Endodermal cell (in vitro differentiated cells): ENCODE measurements around the gene GRM7. TPM values are rescaled to one million over a fixed set of nuclear protein-coding genes. Genes with fewer than 3 reads are reported as not detected.

ENCODE experiments used
- DNase-seq: peaks from one replicate; pipeline ENCODE4 v3.0.0-alpha.2; 2017
- H3K27ac ChIP-seq: 2 replicates; pipeline ENCODE4 v1.5.1; 2013; ENCODE audit warnings: mild to moderate bottlenecking, low read depth, low read length, moderate library complexity
- H3K27me3 ChIP-seq: 2 replicates; pipeline ENCODE4 v1.6.1; 2013; ENCODE audit warnings: mild to moderate bottlenecking, low read length, moderate library complexity; ENCODE audit not compliant: insufficient read depth, control insufficient read depth, poor library complexity, severe bottlenecking
- H3K36me3 ChIP-seq: 2 replicates; pipeline ENCODE4 v1.7.0; 2013; ENCODE audit warnings: mild to moderate bottlenecking, low read length, moderate library complexity; ENCODE audit not compliant: control insufficient read depth, insufficient read depth
- H3K4me1 ChIP-seq: one replicate; pipeline ENCODE4 v1.7.0; 2013; ENCODE audit warnings: low read length; ENCODE audit not compliant: control insufficient read depth, insufficient read depth
- H3K4me3 ChIP-seq: 2 replicates; pipeline ENCODE4 v1.5.1; 2013; ENCODE audit warnings: mild to moderate bottlenecking, low read length, moderate library complexity
- H3K9ac ChIP-seq: 2 replicates; pipeline ENCODE4 v1.6.1; 2013; ENCODE audit warnings: mild to moderate bottlenecking, low read length, moderate library complexity; ENCODE audit not compliant: poor library complexity, severe bottlenecking; ENCODE audit errors: extremely low read depth
- H3K9me3 ChIP-seq: 2 replicates; pipeline ENCODE4 v1.6.1; 2013; ENCODE audit warnings: mild to moderate bottlenecking, low read length, moderate library complexity; ENCODE audit not compliant: control insufficient read depth
- H3K27ac Mint-ChIP-seq: 2 replicates; pipeline ENCODE4 v1.8.0; 2020; ENCODE audit warnings: mixed read lengths
- H3K27me3 Mint-ChIP-seq: 2 replicates; pipeline ENCODE4 v1.8.0; 2021; ENCODE audit warnings: mild to moderate bottlenecking, mixed read lengths; ENCODE audit not compliant: insufficient read depth
- H3K36me3 Mint-ChIP-seq: 2 replicates; pipeline ENCODE4 v1.8.0; 2020; ENCODE audit warnings: low read depth, mixed read lengths
- H3K4me1 Mint-ChIP-seq: 2 replicates; pipeline ENCODE4 v1.8.0; 2020; ENCODE audit warnings: mixed read lengths
- H3K4me3 Mint-ChIP-seq: 2 replicates; pipeline ENCODE4 v1.8.0; 2020; ENCODE audit warnings: mild to moderate bottlenecking, moderate library complexity, mixed read lengths
- H3K9me3 Mint-ChIP-seq: 2 replicates; pipeline ENCODE4 v1.8.0; 2020; ENCODE audit warnings: mild to moderate bottlenecking, mixed read lengths
- CTCF ChIP-seq: fragments of 200-600 bp; sonication (generic); conservative IDR thresholded peaks from 2 replicates; pipeline ENCODE4 v1.5.0; 2021; ENCODE audit warnings: antibody characterized with exemption, mild to moderate bottlenecking
- WGBS, 2 experiments: methylation state at CpG; one replicate each; pipeline versions ENCODE4 v1.1.5 to v1.1.7; 2013; ENCODE audit warnings: missing lambda C conversion rate in 2 of 2, mixed read lengths in 1 of 2; ENCODE audit not compliant: insufficient coverage in 1 of 2, insufficient read length in 1 of 2; 5-methylcytosine and 5-hydroxymethylcytosine counted together
- total RNA-seq, 2 donors: library from RNA; stranded (reverse); fragmentation: NEBNext Ultra II Directional in 1 of 2; extraction: Animal tissue kit (Norgen Biotek cat#: 25700) in 1 of 2; gene quantifications; 2 replicates in 1 of 2; 3 replicates in 1 of 2; pipeline ENCODE4 v1.2.1, GENCODE V29; 2021

GRM7 gene
- total RNA-seq, 2 donors from 2014 or later = 0.11 to 0.73 TPM

- no peaks in the 10 kb centered on the region for H3K9me3 ChIP-seq
- no peak overlapping the region for H3K9ac ChIP-seq
- no peak overlapping the region for H3K4me3 ChIP-seq
- TF ChIP-seq CTCF = no peak
- H3K4me1 Mint-ChIP-seq = peaks cover 3% of the 10 kb centered on the region
- H3K36me3 ChIP-seq = no peaks in the 10 kb centered on the region
- no peaks in the 10 kb centered on the region for H3K27me3 Mint-ChIP-seq
- no peaks in the 10 kb centered on the region for H3K4me1 ChIP-seq
- no peak overlapping the region for H3K27ac ChIP-seq
- no peak overlapping the region for H3K27ac Mint-ChIP-seq
- H3K27me3 ChIP-seq = no peaks in the 10 kb centered on the region
- H3K4me3 Mint-ChIP-seq = no peak overlapping the region
- 100% methylated on average over 2 of the region's 2 CpGs; no CpG with 5 or more reads in 1 of the 2 experiments for WGBS, 2 experiments
- no peaks in the 10 kb centered on the region for H3K36me3 Mint-ChIP-seq
- no peak for DNase-seq
- no peaks in the 10 kb centered on the region for H3K9me3 Mint-ChIP-seq
Measured at GRCh38 chr3:7607083-7607482, 746.2 kb downstream of the GRM7 start.

GRCh38 chr3:7607676-7608075, 746.8 kb downstream of the GRM7 start:
- no peaks in the 10 kb centered on the region for H3K27me3 Mint-ChIP-seq
- H3K36me3 ChIP-seq = no peaks in the 10 kb centered on the region
- H3K36me3 Mint-ChIP-seq = no peaks in the 10 kb centered on the region
- no peak overlapping the region for H3K4me3 ChIP-seq
- no peaks in the 10 kb centered on the region for H3K27me3 ChIP-seq
- H3K4me3 Mint-ChIP-seq = no peak overlapping the region
- H3K9ac ChIP-seq = no peak overlapping the region
- no peaks in the 10 kb centered on the region for H3K9me3 Mint-ChIP-seq
- TF ChIP-seq CTCF = no peak
- H3K4me1 ChIP-seq = no peaks in the 10 kb centered on the region
- no peak overlapping the region for H3K27ac ChIP-seq
- no peak overlapping the region for H3K27ac Mint-ChIP-seq
- no peak for DNase-seq
- no peaks in the 10 kb centered on the region for H3K4me1 Mint-ChIP-seq
- 100% methylated on average over 1 of the region's 2 CpGs; no CpG with 5 or more reads in 1 of the 2 experiments for WGBS, 2 experiments
- no peaks in the 10 kb centered on the region for H3K9me3 ChIP-seq

- 95 to 100% methylated on average over 3 to 5 of the region's 5 CpGs for WGBS, 2 experiments
- H3K4me3 Mint-ChIP-seq = no peak overlapping the region
- TF ChIP-seq CTCF = no peak
Measured at GRCh38 chr3:7610634-7611033, 749.7 kb downstream of the GRM7 start.

More at GRCh38 chr3:7610634-7611033, 749.7 kb downstream of the GRM7 start:
- Mint-ChIP-seq H3K36me3 (no peaks in the 10 kb centered on the region), H3K4me1 (no peaks in the 10 kb centered on the region), H3K9me3 (no peaks in the 10 kb centered on the region), H3K27me3 (no peaks in the 10 kb centered on the region), H3K27ac (no peak overlapping the region)
- Histone ChIP-seq H3K27ac (no peak overlapping the region), H3K4me1 (no peaks in the 10 kb centered on the region), H3K4me3 (no peak overlapping the region), H3K9ac (no peak overlapping the region), H3K9me3 (no peaks in the 10 kb centered on the region), H3K36me3 (no peaks in the 10 kb centered on the region), H3K27me3 (no peaks in the 10 kb centered on the region)
- no peak for DNase-seq
